HepG2 (cell line): Measurements from ENCODE around the gene CD81. TPM values are rescaled to one million over a fixed set of nuclear protein-coding genes. Genes with fewer than 3 reads are reported as not detected.

Experiments used
- ERF ChIP-seq: IDR thresholded peaks from 2 replicates; pipeline ENCODE4 v1.6.1; 2018; ENCODE audit warnings: missing biosample characterization, missing genetic modification reagents
- GTF2F1 ChIP-seq: fragments of 150-350 bp; IDR thresholded peaks from 2 replicates; pipeline ENCODE4 v1.6.1; 2014; ENCODE audit warnings: low read length
- HOXA3 ChIP-seq: sonication (generic); formaldehyde crosslinking; IDR thresholded peaks from 2 replicates; pipeline ENCODE4 v1.5.0; 2020; ENCODE audit warnings: missing genetic modification reagents
- HOXA7 ChIP-seq: sonication (generic); formaldehyde crosslinking; IDR thresholded peaks from 2 replicates; pipeline ENCODE4 v1.8.1; 2022; ENCODE audit warnings: mild to moderate bottlenecking, missing genetic modification reagents, moderate library complexity
- IRX3 ChIP-seq: sonication (generic); formaldehyde crosslinking; IDR thresholded peaks from 2 replicates; pipeline ENCODE4 v1.8.1; 2023; ENCODE audit warnings: mild to moderate bottlenecking, low read depth, missing genetic modification reagents, borderline replicate concordance
- MIER3 ChIP-seq: IDR thresholded peaks from 2 replicates; pipeline ENCODE4 v1.6.1; 2016; ENCODE audit warnings: missing compliant biosample characterization, borderline replicate concordance
- POGZ ChIP-seq: sonication (generic); formaldehyde crosslinking; IDR thresholded peaks from 2 replicates; pipeline ENCODE4 v1.4.0; 2020; ENCODE audit warnings: mild to moderate bottlenecking, missing genetic modification reagents
- POLR2AphosphoS5 ChIP-seq: IDR thresholded peaks from 2 replicates; pipeline ENCODE4 v1.6.1; 2012; ENCODE audit warnings: low read depth, low read length
- SOX13 ChIP-seq, 3 experiments: fragments of 450-650 bp in 1 of 3; sonication (generic) in 1 of 3; formaldehyde crosslinking in 1 of 3; IDR thresholded peaks in 2 of 3; conservative IDR thresholded peaks in 1 of 3; 2 replicates each; pipeline versions ENCODE4 v1.5.0 to v1.6.1; 2016 to 2020; ENCODE audit warnings: antibody characterized with exemption in 1 of 3, mild to moderate bottlenecking in 1 of 3, missing compliant biosample characterization in 1 of 3, missing genetic modification reagents in 1 of 3, moderate library complexity in 1 of 3
- ZBTB8A ChIP-seq: sonication (generic); formaldehyde crosslinking; IDR thresholded peaks from 2 replicates; pipeline ENCODE4 v1.4.0; 2020; ENCODE audit warnings: mild to moderate bottlenecking, low read depth, missing genetic modification reagents, borderline replicate concordance
- ZNF446 ChIP-seq: sonication (generic); formaldehyde crosslinking; IDR thresholded peaks from 2 replicates; pipeline ENCODE4 v1.5.0; 2020; ENCODE audit warnings: mild to moderate bottlenecking, missing genetic modification reagents
- ZNF557 ChIP-seq: sonication (generic); formaldehyde crosslinking; IDR thresholded peaks from 2 replicates; pipeline ENCODE4 v1.4.0; 2020; ENCODE audit warnings: missing genetic modification reagents
- ZNF564 ChIP-seq: sonication (generic); formaldehyde crosslinking; IDR thresholded peaks from 2 replicates; pipeline ENCODE4 v1.8.1; 2023; ENCODE audit warnings: mild to moderate bottlenecking, missing genetic modification reagents
- ZSCAN22 ChIP-seq: sonication (generic); formaldehyde crosslinking; IDR thresholded peaks from 2 replicates; pipeline ENCODE4 v1.4.0; 2020; ENCODE audit warnings: mild to moderate bottlenecking, missing genetic modification reagents
- polyA plus RNA-seq, 8 experiments: library from polyadenylated mRNA; depleted of rRNA in 3 of 8; stranded (reverse) in 7 of 8; unstranded in 1 of 8; fragments of >200 nt; fragmentation: Illumina TruSeq in 4 of 8; extraction: Trizol in 4 of 8; gene quantifications; 2 replicates each; pipeline versions ENCODE4 v1.2.1 to v1.2.3, GENCODE V29; 2011 to 2016; ENCODE audit warnings: low read depth in 4 of 8, missing spikeins in 1 of 8, mixed read lengths in 1 of 8; ENCODE audit not compliant: insufficient read depth in 1 of 8
- total RNA-seq, 5 experiments: library from RNA; depleted of rRNA; stranded (reverse); fragments of >200 nt; fragmentation: Illumina TruSeq; extraction: Trizol; gene quantifications; 2 replicates each; pipeline ENCODE4 v1.2.3, GENCODE V29; 2016; ENCODE audit warnings: low read depth in 1 of 5
- TF ChIP-seq, protein P1 (sequence below): sonication (generic); formaldehyde crosslinking; IDR thresholded peaks from 2 replicates; pipeline ENCODE4 v1.4.0; 2020; ENCODE audit warnings: missing genetic modification reagents
- TF ChIP-seq, protein P2 (sequence below): sonication (generic); formaldehyde crosslinking; IDR thresholded peaks from 2 replicates; pipeline ENCODE4 v1.8.1; 2023; ENCODE audit warnings: mild to moderate bottlenecking, missing genetic modification reagents, borderline replicate concordance
- TF ChIP-seq, protein P3 (sequence below): IDR thresholded peaks from 2 replicates; pipeline ENCODE4 v1.6.1; 2016; ENCODE audit warnings: low read depth, missing genetic modification reagents, missing compliant biosample characterization
- TF ChIP-seq, protein P4 (sequence below): sonication (generic); IDR thresholded peaks from 2 replicates; pipeline ENCODE4 v1.6.1; 2016; ENCODE audit warnings: low read depth, borderline replicate concordance

Gene CD81
- total and polyA plus RNA-seq, 2 of the 13 experiments (the other 11 are each of a cell fraction or from before 2014, with no cell fraction given) = not detected

DNA sequence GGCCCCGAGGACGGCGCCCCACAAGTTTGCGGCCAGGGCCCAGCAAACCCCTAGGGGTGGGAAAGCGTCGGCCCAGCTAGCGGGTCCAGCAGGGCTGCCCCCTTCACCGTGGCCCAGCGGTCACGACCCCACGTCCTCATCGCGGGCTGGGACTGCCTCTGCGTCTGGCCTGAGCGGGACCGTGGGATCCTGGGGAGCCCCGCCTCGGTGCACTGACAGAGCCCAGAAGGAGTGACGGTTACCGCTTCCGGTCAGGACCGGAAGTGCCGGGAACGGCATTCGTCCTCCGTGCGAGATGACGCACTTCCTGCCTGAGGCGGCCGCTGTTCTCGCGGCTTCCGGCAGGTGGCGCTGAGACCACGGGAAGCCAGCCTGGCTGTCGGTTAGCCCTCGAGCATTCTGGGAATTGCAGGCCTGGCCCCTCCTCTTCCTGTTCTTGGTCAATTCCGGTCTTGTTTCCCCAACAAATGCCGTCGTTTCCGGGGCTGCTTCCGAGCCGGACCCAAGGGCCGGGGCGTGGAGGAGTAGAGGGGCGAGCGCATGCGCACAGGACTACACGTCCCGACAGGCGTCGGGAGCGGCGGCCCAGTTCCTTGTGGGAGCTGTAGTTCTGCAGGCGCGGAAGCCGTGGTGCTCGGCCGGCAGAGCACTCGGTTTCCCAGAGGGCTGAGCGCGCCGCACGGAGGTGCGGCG lies 23.1 kb downstream of the CD81 start, which contains the start of gene TSSC4 (continued):
- TF ChIP-seq, protein P1, sequence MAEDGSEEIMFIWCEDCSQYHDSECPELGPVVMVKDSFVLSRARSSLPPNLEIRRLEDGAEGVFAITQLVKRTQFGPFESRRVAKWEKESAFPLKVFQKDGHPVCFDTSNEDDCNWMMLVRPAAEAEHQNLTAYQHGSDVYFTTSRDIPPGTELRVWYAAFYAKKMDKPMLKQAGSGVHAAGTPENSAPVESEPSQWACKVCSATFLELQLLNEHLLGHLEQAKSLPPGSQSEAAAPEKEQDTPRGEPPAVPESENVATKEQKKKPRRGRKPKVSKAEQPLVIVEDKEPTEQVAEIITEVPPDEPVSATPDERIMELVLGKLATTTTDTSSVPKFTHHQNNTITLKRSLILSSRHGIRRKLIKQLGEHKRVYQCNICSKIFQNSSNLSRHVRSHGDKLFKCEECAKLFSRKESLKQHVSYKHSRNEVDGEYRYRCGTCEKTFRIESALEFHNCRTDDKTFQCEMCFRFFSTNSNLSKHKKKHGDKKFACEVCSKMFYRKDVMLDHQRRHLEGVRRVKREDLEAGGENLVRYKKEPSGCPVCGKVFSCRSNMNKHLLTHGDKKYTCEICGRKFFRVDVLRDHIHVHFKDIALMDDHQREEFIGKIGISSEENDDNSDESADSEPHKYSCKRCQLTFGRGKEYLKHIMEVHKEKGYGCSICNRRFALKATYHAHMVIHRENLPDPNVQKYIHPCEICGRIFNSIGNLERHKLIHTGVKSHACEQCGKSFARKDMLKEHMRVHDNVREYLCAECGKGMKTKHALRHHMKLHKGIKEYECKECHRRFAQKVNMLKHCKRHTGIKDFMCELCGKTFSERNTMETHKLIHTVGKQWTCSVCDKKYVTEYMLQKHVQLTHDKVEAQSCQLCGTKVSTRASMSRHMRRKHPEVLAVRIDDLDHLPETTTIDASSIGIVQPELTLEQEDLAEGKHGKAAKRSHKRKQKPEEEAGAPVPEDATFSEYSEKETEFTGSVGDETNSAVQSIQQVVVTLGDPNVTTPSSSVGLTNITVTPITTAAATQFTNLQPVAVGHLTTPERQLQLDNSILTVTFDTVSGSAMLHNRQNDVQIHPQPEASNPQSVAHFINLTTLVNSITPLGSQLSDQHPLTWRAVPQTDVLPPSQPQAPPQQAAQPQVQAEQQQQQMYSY (CRISPR knock-in tag) = 0 out of 2 replicates have a peak, but pooled peaks have one; percentile 32
- TF ChIP-seq ZNF557 (CRISPR knock-in tag) (0 out of 2 replicates have a peak, but pooled peaks have one; percentile 45), ZSCAN22 (CRISPR knock-in tag) (no peak; the same call in 1 of the 2 replicates), ERF (CRISPR knock-in tag) (peak; percentile 72), POLR2AphosphoS5 (peak; percentile 81), IRX3 (peak; percentile 35; the same call in 1 of the 2 replicates), ZNF564 (CRISPR knock-in tag) (peak; percentile 23; the same call in 1 of the 2 replicates), HOXA3 (peak; percentile 100), MIER3 (CRISPR knock-in tag) (peak; percentile 86; the same call in 1 of the 2 replicates), POGZ (CRISPR knock-in tag) (peak; percentile 95), SOX13 (IDR thresholded peaks at IDR 0.05) (no peak), SOX13 (CRISPR knock-in tag; conservative IDR thresholded peaks at IDR 0.05 in 1 of 2, IDR thresholded peaks at IDR 0.05 in 1 of 2) (peak in 1 of 2 experiments; percentile 44; a peak in 1 of 4 replicates), GTF2F1 (peak; percentile 42; the same call in 1 of the 2 replicates), ZNF446 (CRISPR knock-in tag) (peak; percentile 92; the same call in 1 of the 2 replicates), HOXA7 (CRISPR knock-in tag) (no peak), ZBTB8A (CRISPR knock-in tag) (no peak)
- TF ChIP-seq, protein P2, sequence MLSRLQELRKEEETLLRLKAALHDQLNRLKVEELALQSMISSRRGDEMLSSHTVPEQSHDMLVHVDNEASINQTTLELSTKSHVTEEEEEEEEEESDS (CRISPR knock-in tag) = 0 out of 2 replicates have a peak, but pooled peaks have one; percentile 31
- TF ChIP-seq, protein P3, sequence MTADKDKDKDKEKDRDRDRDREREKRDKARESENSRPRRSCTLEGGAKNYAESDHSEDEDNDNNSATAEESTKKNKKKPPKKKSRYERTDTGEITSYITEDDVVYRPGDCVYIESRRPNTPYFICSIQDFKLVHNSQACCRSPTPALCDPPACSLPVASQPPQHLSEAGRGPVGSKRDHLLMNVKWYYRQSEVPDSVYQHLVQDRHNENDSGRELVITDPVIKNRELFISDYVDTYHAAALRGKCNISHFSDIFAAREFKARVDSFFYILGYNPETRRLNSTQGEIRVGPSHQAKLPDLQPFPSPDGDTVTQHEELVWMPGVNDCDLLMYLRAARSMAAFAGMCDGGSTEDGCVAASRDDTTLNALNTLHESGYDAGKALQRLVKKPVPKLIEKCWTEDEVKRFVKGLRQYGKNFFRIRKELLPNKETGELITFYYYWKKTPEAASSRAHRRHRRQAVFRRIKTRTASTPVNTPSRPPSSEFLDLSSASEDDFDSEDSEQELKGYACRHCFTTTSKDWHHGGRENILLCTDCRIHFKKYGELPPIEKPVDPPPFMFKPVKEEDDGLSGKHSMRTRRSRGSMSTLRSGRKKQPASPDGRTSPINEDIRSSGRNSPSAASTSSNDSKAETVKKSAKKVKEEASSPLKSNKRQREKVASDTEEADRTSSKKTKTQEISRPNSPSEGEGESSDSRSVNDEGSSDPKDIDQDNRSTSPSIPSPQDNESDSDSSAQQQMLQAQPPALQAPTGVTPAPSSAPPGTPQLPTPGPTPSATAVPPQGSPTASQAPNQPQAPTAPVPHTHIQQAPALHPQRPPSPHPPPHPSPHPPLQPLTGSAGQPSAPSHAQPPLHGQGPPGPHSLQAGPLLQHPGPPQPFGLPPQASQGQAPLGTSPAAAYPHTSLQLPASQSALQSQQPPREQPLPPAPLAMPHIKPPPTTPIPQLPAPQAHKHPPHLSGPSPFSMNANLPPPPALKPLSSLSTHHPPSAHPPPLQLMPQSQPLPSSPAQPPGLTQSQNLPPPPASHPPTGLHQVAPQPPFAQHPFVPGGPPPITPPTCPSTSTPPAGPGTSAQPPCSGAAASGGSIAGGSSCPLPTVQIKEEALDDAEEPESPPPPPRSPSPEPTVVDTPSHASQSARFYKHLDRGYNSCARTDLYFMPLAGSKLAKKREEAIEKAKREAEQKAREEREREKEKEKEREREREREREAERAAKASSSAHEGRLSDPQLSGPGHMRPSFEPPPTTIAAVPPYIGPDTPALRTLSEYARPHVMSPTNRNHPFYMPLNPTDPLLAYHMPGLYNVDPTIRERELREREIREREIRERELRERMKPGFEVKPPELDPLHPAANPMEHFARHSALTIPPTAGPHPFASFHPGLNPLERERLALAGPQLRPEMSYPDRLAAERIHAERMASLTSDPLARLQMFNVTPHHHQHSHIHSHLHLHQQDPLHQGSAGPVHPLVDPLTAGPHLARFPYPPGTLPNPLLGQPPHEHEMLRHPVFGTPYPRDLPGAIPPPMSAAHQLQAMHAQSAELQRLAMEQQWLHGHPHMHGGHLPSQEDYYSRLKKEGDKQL = no peak; the same call in 1 of the 2 replicates
- TF ChIP-seq, protein P4, sequence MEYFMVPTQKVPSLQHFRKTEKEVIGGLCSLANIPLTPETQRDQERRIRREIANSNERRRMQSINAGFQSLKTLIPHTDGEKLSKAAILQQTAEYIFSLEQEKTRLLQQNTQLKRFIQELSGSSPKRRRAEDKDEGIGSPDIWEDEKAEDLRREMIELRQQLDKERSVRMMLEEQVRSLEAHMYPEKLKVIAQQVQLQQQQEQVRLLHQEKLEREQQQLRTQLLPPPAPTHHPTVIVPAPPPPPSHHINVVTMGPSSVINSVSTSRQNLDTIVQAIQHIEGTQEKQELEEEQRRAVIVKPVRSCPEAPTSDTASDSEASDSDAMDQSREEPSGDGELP = peak; percentile 35; the same call in 1 of the 2 replicates
